Myocyte (in vitro differentiated cells): ENCODE results near the gene MYRF. TPM values are rescaled to one million over a fixed set of nuclear protein-coding genes. Genes with fewer than 3 reads are reported as not detected.
A peak's percentile ranks its signal among the peaks of the same experiment; 100 is the strongest.

Source experiments
- DNase-seq: peaks from one replicate; pipeline ENCODE4 v3.0.0-alpha.2; 2012; ENCODE audit warnings: low read depth
- total RNA-seq: library from RNA; depleted of rRNA; stranded (reverse); fragments of >200 nt; gene quantifications from 2 replicates; pipeline ENCODE4 v1.2.3, GENCODE V29; 2014

MYRF gene
- total RNA-seq, 1 donor from 2014 or later = 0.03 TPM

DNA sequence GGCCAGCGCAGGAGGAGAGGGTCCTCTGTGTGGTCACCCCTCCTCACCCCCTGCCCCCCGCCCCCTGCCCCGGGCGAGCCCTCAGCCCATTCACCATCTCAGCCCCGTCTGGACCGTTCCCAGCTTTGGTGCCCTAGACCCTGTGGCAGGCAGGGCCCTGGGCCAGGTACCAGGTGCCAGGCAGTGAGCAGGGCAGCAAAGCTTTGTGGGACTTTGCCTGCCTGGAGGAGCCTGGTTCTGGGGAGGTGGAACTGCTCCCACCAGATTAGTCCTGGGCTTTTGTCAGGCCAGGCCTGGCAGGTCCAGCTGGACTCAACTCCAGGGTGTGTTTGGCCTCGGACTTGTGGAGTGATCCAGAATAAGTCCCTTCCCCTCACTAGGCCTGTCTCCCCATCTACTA lies 13.7 kb upstream of the MYRF start:
- DNase-seq = no peak

DNA sequence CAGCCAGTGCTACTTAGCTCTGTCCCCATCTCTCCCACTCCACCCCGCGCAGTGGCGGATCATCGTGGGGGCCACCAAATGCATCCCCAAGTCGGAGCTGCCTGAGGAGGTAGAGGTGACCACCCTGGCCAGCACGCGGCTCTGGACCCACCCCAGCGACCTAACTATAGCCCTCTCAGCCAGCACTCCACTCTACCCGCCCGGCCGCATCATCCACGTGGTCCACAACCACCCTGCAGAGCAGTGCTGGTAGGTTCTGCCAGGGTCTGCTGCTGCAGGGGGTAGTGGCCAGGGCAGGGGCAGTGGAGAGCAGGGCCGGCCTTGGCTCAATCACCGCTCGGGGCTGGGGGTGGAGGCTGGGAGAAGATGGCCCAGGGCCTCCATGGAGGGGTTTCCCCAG lies 13.0 kb upstream of the MYRF start:
- no peak for DNase-seq

DNA sequence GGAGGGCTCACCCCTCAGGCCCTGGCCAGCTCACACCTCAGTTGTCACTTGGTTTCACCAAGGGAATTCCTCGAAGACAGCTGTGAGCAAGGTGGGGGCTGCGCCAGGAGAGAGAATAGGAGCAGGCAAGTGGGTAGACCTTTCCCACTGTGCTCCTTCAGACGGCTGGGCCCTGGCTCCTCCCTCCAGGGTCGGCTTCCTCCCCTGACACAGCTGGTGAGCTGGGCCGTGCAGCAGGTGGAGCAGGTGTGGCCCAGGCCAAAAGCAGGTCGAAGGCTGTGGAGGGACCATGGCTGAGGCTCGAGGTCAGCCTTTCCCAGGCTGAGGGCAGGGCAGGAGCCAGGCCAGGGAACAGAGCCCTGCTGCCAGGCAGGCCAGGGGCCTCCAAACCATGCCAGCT lies 12.5 kb upstream of the MYRF start:
- DNase-seq = peak; percentile 33

DNA sequence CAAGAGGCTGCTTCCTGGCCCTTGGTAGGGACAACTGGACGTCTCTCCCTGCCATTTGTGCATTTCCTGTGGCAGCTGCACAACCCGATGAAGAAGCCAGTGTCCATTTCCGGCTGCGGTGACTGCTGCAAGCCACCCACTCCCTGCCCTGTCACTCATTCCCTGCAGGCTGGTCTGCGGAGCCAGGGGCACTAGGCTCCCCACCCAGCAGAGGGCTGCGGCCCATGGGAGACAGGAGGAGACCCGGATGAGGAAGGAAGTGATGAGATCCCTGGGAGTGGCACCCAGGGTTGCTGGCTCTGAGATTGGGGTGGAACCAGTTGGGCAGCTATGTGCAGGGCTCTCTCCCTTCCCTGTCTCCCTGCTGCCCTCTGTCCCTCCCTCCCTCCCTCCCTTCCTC lies 10.0 kb upstream of the MYRF start:
- peak; percentile 93 for DNase-seq

DNA sequence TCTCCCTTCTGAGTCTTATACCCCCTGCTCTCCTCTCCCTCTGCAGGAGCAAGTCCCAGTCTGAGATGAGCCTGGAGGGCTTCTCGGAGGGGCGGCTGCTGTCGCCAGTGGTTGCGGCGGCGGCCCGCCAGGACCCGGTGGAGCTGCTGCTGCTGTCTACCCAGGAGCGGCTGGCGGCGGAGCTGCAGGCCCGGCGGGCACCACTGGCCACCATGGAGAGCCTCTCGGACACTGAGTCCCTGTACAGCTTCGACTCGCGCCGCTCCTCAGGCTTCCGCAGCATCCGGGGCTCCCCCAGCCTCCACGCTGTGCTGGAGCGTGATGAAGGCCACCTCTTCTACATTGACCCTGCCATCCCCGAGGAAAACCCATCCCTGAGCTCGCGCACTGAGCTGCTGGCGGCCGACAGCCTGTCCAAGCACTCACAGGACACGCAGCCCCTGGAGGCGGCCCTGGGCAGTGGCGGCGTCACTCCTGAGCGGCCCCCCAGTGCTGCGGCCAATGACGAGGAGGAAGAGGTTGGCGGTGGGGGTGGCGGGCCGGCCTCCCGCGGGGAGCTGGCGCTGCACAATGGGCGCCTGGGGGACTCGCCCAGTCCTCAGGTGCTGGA lies 8.8 kb upstream of the MYRF start:
- no peak for DNase-seq

DNA sequence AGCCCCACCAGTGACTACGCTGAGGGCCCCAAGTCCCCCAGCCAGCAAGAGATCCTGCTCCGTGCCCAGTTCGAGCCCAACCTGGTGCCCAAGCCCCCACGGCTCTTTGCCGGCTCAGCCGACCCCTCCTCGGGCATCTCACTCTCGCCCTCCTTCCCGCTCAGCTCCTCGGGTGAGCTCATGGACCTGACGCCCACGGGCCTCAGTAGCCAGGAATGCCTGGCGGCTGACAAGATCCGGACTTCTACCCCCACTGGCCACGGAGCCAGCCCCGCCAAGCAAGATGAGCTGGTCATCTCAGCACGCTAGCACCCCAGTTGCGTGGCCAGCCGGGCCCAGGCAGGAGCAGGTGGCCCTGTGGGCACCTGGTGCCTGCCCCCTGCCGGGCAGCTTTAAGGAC lies 8.3 kb upstream of the MYRF start:
- DNase-seq = no peak

DNA sequence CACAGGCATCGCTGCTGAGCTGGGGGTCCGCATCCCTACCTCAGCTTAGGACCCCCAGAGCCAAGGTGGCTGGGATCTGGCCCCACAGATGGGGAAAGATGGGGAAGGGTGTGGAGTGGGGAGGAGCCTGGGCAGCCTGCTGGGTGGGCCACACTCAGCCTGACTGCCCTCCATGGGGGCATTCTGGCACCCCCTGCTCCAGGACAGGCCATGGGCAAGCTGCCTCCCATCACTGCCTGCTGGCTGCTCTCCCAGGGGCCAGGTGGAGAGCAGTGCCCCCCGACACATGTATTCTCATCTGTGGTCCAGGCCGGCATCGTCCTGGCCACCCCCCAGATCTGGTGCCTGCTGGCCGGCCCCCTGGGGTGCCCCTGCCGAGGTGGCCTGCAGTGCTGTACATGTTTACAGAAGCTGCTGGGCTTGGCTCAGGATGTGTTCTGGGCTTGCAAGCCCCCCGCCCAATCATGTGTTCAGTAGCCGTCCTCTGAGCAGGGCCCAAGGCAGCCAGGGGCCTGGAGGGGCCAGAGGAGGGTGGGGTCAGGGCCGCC lies 7.8 kb upstream of the MYRF start:
- no peak for DNase-seq

DNA sequence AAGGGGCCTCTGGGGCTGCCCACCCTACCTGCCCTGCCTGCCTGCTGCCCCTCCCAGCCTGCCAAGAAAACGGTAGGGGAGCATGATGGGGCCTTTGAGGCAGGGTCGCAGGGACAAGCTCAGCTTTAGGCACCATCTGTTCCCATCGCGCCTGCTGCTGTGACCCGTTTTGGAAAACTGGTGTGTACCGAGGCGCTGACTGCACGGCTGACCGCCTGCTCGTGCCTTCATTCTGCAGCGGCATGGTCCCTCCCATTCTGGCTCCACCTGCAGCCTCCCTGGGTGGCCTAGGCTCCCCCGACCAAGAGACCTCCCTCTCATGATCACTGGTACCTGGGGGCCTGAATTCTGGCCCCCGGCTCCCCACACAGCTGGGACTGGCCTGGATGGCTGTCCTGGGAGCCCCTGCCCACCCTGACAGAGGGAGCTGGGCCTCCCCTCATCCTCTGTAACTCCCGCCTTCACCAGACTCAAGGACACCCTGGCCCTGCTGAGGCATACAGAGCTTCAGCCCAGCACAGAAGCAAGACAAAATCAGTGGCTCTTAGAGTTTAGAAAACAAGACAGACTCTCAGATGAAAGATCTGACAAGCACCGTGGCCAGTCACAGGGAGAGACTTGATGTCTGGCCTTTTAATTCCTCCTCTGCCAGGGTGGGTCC lies 6.5 kb upstream of the MYRF start:
- no peak for DNase-seq

DNA sequence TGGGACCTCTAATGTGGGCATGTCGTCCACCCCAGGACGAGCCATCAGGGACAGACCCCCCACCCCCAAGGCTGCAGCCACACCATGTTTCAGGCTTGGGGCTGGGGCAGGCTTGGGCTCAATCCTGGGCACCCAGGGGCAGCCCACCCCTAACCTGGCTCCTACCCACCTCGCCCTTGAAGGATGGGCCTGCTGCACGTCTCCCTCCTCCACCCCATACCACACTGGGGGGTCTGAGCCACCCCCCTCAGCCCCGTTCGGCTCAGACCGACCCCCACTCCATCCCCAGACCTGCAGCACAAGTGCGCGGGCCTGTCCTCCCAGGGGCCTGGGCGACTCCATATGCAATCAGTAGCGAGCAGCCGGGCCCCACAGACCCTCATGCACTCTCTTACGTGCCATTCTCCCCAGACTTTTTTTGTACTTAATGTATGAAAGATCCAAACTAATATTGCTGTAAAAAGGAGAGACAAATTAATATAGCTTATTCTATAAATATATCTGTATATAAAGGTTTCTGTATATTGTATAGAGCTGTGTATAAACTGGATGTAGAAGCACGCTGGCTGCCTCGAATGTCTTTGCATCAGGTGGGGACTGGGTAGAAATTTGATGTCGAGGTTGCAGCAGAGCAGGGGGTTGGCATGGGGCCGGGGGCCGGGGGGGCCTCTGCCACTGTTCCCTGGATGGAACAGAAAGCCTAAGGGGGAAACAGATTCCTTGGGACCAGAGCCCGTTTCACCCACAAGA lies 5.8 kb upstream of the MYRF start:
- no peak for DNase-seq

DNA sequence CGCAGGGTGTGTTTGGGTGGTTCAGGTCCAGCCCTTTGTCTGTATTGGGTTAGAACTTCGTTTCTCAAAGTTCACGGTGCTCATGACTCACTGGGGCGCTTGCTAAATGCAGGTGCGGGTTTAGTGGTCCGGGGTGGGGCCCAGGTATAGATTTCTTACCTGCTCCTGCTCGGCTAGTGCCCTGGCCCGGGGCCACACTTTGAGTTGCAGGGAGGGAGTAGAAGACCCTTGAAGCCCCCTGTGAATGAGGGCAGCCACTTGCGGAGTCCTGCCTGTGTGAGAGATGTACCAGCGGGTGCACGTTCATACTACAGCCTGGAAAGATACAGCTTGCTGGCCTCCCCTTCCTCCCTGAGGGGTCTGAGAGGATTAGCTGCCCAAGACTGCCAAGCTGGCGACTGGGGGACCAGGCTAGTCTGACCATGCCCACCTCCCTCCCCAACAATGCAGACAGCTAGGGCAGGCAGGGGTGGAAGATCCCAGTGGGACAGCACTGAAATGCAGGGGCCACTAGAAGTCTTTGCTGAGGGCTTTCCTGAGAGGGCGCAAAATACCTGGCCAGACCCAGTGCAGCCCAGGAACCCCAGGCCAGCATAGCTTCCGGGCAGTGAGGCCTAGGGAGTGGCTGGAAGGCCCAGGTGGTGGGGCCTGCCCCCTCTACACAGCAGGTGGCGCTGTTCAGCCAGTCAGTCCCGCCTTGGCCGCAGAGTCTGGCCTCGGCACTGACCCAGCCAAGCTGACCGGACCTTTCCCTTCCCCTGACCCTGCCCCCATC lies 5.1 kb upstream of the MYRF start:
- DNase-seq = peak; percentile 71

DNA sequence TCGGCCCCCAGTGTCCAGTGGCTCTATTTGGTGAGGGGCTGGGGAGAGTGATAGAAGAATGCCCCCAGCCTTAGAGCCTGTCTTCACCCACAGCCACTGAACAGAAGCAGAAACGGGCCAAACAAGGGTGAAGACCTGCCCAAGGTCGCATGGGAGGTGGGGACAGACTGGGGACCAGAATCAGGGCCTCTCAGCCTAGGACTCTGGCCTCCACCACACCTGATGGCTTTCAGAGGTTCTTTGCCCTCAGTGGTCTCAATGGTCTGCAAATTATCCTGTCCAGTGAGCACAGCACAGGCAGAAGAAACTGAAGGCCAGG lies 4.5 kb upstream of the MYRF start:
- DNase-seq = no peak

DNA sequence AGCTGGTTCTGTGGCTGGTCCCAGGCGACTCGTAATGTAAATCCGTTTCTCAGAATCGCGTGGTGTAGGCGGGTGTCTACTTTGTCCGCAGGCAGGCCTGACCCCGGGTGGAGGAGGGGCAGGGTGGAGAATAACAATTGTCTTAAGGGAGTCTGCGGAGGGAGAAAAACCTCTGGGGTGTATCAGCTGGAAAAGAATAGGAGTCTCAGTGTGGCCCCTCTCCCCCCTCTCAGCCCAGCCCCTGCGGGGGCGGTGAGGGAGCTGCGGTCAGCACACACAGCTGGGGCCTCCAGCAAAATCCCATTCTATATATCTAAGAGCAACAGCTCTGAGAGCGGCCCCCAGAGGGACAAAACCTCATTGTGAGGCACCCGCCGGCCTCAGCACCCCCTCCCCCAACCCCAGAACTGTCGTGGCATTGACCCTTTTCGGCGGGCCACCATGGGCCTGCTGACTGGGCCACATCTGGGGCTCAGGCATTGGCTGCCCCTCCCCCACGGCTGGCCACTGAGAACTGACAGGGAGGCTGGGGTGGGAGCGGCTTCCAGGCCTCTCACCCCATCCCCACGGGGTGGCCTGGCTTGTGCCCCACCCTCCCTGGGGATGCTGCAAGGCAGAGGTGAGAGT lies 2.7 kb upstream of the MYRF start:
- DNase-seq = no peak

DNA sequence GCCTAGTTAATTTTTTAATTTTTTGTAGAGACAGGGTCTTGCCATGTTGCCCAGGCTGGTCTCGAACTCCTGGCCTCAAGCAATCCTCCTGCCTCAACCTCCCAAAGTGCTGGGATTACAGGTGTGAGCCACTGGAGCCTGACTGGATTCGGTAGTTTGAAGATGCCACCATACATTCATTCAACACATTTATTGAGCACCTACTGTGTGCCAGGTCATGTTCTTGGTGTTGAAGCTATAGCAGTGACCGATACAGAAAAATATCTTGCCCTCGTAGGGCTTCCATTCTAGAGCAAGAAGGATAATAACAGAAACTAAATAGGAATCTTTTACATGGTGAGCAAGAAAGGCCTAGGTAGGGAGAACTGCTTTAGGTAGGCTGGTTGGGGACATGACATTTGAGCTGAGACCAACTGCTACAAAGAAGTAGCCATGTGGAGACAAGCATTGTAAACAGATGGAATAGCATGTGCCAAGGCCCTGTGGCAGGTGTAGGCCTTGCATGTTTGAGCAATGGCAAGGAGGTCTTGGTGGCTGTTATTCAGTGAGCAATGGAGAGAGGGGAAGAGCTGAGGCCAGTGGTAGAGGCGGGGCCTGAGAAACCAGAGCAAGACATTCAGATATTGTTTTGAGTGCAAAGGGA lies 1.7 kb upstream of the MYRF start:
- no peak for DNase-seq

DNA sequence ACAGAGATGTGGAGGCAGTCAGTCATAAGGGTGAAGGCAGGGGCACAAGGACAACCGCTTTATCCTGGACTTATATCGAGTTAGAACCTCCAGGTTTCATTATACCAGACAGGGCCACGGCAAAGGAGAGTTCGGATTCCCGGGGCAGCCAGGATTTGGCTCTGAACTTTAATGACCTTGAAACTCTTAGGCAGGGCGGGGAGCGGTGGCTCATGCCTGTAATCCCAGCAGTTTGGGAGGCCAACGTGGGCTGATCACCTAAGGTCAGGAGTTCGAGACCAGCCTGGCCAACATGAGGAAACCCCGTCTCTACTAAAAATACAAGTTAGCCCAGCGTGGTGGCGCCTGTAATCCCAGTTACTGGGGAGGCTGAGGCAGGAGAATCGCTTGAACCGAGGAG lies 1.1 kb upstream of the MYRF start:
- no peak for DNase-seq

DNA sequence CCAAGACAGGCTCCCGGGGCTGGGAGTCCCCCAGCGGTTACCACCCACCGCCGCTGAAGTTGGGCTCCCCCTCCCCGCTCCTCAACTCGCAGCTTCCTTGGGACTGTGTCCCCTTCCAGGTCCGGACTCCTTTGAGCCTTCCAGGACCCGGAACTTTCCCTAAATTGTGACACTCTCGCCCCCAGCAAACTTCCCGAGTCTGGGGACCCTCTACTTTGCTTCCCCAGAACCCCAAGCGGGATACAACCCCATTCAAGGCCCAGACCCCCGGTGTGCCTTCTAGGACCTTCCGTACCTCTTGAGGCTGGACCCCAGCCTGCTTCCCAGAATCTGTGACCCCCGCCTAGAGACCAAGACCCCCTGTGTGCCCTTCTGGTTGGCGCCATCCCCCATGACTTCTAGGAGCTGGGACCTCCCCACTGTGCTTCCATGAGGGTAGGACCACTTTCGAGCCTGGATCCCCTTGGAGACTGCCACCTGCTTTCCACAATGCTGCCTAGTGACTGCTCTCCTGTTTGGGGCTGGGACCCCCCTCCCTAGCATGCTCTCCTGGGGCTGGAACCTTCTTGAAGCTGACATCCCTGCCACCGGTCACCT lies 587 bp downstream of the MYRF start:
- no peak for DNase-seq

DNA sequence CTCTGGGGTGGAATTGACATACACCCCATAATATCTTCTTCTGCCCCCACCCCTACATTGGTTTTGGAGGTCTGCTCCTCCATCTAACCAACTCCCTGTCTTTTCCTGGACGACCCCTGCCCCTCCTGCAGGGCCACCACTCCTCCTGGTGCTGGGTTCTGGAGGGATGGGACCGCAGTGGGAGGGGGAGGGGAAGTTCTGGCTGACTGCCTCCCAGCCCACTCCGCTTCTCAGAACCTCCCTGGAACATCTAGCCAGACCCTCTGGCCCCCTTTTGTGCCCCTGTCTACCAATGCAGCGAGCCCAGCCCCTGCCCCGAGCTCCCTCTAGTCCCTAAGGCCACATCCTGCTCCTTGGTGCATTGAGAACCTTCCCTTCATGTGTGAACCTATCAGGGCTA lies 1.2 kb downstream of the MYRF start:
- no peak for DNase-seq

DNA sequence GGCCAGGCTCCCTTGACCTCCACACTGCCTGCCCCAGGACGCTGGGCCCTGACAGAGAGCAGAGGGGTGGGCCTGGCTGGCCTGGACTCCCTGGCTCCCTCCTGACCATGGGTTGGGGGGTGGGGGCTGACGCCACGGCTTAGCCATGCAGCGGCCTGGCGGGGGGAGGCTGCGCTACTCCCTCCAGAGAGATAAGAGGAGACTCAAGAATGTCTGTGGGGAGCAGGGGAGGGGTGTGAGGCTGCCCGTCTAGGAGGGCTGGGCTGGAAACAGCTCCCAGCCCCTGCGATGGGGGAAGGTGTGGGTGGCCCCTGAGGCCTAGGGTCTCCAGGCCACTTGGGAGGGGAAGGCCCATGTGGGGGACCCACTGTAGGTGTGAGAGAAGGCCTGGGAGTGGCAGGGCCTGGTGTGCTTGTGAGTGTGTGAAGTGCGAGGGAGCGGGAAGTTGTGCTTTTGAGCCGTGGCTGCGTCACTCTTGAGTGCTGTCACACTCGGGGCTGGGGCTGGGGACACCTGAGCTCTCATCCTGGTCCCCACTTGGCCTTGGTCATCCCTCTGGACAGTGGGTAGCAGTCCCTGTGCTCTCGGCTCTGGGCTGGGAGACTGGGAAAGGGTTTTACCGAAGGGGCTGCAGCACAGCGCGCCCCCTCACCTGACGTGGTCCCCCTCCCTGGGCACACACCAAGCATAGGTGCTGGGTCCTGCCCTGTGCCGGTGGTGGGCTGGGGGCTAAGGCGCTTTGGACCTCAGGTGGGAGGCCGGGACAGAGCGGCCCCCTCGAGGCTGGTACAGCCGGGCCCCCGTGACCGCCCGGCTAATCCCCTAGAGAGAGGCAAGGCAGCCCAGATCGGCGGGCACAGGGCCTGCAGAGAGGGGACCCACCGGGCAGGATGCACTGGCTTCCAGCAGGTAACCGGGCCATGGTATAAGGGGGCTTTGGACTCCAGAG lies 2.4 kb downstream of the MYRF start:
- no peak for DNase-seq

DNA sequence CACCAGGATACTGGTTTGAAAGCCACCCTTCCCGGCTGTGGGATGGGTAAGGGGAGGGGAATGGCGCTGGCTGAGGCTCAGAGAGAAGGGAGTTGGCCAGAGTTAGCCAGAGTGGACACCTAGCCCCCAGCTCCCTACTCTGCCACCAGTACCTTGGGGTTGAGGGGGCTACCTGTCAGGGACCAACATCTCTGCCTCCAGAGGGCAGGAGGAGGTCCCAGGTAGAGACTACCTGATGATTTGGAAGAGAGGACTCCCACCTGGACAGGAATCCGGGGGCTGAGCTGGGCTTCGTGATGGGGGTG lies 3.7 kb downstream of the MYRF start:
- DNase-seq = no peak

DNA sequence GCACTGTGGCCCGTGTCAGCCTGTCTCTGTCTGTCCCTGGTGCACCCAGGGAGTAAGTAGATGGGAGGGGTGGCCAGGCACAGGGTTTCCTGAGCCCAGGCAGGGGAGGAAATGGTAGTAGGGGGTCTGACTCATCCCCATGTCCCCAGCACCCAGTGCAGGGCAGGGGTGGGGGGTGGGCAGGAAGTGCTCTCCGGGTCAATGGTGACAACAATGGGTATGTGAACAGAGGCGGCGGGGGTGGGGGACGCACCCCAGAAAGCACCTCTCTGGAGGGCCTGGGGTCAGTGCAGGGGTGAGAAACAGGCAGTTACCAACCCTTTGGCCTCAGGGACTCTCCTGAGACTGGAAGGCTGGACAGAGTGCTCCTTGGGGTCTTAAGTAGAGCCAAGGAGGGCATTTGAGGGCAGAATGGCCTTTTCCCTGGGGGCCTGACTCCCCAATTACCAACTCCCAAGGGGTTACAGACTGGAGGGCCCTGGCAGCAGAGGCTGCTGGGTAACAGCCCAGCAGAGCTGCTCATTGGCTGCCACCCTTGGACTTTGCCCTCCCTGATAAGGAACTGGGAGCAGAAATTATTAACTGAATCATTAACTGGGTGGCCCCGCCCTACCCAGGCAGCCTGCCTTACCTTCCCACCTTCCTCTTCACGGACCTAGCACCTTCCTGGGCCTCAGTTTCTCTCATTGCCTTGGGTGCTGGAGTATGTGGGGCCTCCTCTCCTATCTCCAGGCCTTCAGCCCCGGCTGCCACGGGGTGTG lies 4.2 kb downstream of the MYRF start:
- DNase-seq = no peak
